Retinal pigment epithelial cell (primary cell): ENCODE measurements around the gene GATA5.
"Not testable (repeated sequence)": the region's sequence is repeated elsewhere in the genome, so short reads cannot be mapped to it uniquely, and the experiment has no call there.

Source experiments
- DNase-seq: peaks from one replicate; pipeline ENCODE4 v3.0.0-alpha.2; 2010; ENCODE audit warnings: low read depth
- H3K4me3 ChIP-seq: 2 replicates; pipeline ENCODE4 v1.5.1; 2011; ENCODE audit warnings: mild to moderate bottlenecking, low read length, control low read depth, moderate library complexity
- TF ChIP-seq, protein P1 (sequence below): conservative IDR thresholded peaks from 2 replicates; pipeline ENCODE4 v1.5.1; 2011; ENCODE audit warnings: low read depth, low read length, control low read depth, inconsistent platforms

The GATA5 gene

DNA sequence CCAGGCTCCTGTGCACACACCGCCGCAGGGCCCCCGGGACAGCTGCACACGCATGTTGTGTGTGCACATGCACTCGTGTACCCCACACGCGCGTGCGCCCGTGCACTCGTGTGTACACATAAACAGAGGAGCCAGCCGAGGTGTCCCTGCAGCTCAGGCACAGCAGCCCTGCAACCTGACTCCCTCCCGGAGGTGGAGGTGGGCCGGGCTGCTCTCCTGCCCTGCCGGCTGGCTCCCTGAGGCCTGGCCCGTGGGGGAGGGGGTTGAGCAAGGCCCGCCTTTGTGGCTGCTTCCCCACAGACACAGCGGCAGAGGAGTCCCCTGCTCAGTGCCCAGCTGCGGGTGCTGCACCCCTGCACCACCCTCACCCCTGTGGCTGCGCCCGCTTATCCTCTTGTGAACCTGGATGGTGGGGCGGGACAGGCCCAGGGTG is 49.1 kb downstream of the GATA5 start:
- TF ChIP-seq, protein P1, sequence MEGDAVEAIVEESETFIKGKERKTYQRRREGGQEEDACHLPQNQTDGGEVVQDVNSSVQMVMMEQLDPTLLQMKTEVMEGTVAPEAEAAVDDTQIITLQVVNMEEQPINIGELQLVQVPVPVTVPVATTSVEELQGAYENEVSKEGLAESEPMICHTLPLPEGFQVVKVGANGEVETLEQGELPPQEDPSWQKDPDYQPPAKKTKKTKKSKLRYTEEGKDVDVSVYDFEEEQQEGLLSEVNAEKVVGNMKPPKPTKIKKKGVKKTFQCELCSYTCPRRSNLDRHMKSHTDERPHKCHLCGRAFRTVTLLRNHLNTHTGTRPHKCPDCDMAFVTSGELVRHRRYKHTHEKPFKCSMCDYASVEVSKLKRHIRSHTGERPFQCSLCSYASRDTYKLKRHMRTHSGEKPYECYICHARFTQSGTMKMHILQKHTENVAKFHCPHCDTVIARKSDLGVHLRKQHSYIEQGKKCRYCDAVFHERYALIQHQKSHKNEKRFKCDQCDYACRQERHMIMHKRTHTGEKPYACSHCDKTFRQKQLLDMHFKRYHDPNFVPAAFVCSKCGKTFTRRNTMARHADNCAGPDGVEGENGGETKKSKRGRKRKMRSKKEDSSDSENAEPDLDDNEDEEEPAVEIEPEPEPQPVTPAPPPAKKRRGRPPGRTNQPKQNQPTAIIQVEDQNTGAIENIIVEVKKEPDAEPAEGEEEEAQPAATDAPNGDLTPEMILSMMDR: no peak
- no peak for DNase-seq
- no peak overlapping the region for H3K4me3 ChIP-seq

DNA sequence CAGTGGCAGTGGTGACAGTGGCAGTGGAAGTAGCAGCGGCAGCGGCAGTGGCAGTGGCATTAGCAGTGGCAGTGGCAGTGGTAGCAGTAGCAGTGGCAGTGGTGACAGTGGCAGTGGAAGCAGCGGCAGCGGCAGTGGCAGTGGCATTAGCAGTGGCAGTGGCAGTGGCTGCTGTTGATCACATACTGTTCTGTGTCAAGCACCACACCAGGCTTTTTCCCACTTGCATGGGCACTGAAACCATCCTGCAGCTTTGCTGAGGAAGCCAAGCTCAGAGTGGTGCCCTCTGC is 49.8 kb downstream of the GATA5 start:
- DNase-seq, H3K4me3 ChIP-seq: not testable (repeated sequence)

DNA sequence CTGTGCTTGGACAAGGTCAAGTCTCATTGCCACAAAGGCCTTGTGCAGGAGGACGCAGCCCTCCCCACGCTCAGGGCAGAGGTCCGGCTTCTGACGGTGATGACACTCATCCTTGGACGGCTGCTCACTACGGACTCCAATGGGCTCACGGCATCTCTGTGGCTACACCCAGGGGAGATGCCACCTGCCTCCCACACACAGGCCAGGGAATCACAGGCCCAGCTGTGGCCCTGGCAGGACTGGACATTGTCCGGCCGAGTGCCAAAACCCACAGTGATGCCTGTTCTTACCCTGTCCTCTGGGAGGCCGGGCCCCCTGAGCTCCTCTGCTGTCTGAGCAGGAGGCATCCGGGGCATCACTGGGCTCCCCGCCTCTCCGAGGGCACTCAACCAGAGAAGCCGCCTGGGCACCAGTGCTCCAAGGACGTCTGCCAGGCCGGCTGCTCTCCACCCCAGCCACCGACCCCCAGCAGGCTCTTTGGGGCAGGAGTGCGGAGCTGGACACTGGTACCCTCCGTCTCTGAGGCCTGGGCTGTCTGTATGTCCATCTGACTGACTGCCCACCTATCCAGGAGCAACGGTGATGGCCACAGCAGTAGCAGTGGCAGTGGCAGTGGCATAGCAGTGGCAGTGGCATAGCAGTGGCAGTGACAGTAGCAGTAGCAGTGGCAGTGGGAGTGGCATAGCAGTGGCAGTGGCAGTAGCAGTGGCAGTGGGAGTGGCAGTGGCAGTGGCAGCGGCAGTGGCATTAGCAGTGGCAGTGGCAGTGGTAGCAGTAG is 50.3 kb downstream of the GATA5 start:
- H3K4me3 ChIP-seq: no peak overlapping the region
- TF ChIP-seq, protein P1: no peak
- DNase-seq: no peak

DNA sequence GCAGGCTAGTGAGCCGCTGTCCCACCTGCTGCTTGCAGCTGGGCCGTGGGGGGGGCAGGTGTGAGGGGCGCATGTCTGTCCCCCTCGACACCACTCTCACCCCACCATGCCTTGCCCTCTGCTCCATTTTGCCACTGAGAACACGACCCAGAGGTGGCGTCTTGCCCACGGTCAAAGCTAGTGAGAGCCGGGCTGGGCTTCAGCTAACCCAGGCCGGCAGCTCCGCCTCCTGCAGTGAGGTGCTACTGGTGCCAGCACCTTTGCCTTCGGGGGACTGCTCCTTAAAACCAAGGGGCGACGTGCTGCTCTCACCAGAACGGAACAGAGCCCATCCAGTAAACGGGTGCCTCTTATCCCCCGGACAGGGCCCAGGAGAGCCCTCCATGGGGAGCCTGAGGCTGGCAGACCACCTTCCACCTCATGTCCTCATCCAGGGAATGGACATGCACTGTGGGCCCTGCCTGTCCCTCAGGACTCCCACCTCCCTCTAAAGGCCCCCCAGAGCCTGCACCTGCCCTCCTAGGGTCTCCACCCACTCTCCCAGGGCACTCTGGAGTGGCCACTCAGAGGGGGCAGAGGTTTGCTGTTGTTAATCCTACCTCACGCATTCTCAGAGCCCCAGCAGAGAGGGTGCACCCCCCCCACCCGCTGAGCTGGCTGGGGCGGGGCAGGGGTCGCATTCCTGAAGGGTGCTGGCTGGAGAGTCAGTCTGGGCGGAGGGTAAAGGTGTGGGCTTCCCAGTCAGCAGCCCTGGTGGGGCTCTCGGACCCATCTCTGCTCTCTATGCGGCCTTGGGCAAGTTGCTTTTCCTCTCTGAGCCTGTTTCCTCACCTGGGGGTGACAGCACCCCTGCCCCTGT is 51.3 kb downstream of the GATA5 start:
- TF ChIP-seq, protein P1: no peak
- DNase-seq: no peak
- H3K4me3 ChIP-seq: no peak overlapping the region

DNA sequence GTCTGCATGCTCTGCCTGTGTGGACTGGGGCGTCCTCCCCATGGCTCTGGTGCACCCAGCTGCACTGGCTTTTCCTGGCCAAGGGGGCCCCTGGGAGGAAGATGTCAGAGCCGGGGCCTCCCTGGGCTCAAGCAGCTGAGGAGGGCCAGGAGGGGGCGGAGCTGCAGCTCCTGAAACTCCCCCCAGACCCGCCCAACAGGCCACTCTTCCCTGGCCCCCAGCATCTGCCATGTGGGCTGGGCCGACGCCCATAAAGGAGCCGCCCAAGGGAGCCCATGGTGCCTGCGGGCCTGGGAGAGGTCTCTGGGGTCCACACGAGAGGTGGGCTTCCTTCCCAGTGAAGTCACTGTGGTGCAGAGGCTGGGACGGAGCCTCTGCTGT is 52.5 kb downstream of the GATA5 start:
- no peak overlapping the region for H3K4me3 ChIP-seq
- DNase-seq: no peak
- TF ChIP-seq, protein P1: no peak

DNA sequence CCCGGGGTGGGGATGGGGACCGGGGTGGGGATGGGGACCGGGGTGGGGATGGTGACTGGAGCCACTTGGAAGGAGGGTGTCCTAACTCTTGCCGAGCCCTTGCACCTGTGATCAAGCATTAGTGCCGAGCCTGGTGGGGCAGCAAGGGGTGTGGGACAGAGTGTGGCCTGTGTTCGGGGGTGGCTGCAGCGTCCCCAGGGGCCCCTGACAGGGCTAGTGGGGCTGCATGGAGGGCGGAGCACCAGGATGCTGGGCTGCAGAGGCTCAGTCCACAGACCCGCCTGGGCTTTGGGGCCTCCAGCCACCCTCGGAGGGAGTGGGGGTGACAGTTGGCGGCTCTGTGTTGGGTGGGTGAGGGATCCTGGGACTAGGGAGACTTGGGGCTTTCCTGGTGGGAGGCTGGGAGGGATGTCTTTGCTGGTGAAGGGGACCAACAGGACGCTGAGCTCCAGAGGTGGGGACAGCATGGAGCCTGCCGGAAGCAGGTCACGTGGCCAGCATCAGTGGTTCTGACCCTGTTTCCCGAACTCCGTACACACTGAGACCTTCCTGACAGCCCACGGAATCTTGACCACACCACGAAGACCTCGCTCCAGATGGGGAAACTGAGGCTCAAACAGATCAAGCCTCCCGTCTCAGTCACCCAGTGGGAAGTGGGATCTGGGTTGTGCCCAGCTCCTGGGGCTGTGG is 53.0 kb downstream of the GATA5 start:
- DNase-seq: no peak
- TF ChIP-seq, protein P1: no peak

DNA sequence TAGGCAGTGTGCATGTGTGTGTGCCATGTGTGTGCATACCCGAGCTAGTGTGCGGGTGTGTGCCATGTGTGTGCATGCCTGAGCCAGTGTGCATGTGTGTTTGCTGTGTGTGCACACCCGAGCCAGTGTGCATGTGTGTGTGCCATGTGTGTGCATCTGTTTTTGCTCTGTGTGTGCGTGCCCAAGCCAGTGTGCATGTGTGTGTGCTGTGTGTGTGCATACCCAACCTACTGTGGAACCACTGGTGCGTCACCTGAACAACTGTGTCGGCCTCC is 54.1 kb downstream of the GATA5 start:
- H3K4me3 ChIP-seq: no peak overlapping the region
- TF ChIP-seq, protein P1: no peak
- DNase-seq: no peak

More for the DNA sequence above, 53.0 kb downstream of the GATA5 start:
- no peak overlapping the region for H3K4me3 ChIP-seq
